ENCODE data around the gene CSF2RB. TPM values are rescaled to one million over a fixed set of nuclear protein-coding genes. Genes with fewer than 3 reads are reported as not detected.
A peak's percentile ranks its signal among the peaks of the same experiment; 100 is the strongest.

CSF2RB gene
- total RNA-seq, 1 donor from 2014 or later = not detected

DNA sequence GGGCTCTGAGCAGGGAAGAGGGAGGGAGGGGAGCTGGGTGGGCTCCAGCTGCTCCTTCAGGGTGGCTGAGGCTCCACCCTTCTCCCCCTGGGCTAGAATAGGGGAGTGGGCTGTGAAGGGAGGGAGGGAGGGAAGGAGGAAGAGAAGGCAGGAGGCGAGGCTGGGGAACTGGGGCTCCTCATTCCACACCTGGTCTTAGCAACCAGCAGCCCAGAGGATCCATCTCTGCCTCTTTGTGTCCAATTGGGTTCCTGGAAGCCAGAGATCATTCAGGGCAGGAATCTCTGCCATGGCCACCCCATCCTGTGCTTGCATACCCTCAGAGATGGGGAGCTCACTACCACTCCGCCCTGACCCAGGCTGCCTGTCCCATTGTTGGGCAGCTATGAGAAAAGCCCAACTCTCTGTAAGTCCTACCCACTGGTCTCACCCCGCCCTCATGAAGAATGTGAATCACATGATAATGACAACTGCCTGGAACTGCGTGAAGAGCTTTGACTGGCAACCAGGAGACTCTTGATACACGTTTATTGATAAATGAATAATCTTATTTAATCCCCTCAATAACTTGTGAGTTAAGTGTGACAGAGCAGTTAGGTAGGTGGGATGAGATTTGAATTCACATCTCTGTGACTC lies 44.8 kb upstream of the CSF2RB start:
- no peak for FAIRE-seq
- H3K4me3 ChIP-seq (ENCODE audit: low read depth, low read length) = no peak overlapping the region

DNA sequence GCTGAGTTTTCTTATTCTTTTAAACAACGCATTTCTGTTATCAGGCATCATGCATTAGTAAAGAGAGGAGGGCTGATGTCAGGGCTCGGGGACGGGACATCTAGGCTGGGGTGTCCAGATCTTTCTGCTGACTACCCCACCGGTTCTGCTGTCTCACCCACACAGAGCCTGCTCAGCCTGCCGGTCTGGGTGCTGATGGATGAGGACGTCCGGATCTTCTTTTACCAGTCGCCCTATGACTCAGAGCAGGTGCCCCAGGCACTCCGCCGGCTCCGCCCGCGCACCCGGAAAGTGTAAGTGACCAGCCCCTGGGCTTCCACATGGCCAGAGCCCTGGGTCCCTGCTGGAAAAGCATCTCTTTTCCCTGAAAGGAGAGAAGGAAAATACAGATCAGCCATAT lies 43.2 kb upstream of the CSF2RB start:
- Histone ChIP-seq H3K4me3 (ENCODE audit: low read depth, low read length) (no peak overlapping the region), H3K36me3 (ENCODE audit: control insufficient read depth, insufficient read depth, low read length) (no peaks in the 10 kb centered on the region), H3K27me3 (ENCODE audit: control insufficient read depth, insufficient read depth, low read length) (no peaks in the 10 kb centered on the region)
- TF ChIP-seq, protein P1, sequence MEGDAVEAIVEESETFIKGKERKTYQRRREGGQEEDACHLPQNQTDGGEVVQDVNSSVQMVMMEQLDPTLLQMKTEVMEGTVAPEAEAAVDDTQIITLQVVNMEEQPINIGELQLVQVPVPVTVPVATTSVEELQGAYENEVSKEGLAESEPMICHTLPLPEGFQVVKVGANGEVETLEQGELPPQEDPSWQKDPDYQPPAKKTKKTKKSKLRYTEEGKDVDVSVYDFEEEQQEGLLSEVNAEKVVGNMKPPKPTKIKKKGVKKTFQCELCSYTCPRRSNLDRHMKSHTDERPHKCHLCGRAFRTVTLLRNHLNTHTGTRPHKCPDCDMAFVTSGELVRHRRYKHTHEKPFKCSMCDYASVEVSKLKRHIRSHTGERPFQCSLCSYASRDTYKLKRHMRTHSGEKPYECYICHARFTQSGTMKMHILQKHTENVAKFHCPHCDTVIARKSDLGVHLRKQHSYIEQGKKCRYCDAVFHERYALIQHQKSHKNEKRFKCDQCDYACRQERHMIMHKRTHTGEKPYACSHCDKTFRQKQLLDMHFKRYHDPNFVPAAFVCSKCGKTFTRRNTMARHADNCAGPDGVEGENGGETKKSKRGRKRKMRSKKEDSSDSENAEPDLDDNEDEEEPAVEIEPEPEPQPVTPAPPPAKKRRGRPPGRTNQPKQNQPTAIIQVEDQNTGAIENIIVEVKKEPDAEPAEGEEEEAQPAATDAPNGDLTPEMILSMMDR (IDR thresholded peaks at IDR 0.05; ENCODE audit: insufficient read depth, low read length, severe bottlenecking) = no peak
- FAIRE-seq (peak; percentile 80), DNase-seq (ENCODE audit: low read depth) (peak; percentile 70)

More for the DNA sequence above, 44.8 kb upstream of the CSF2RB start:
- Histone ChIP-seq H3K27me3 (ENCODE audit: control insufficient read depth, insufficient read depth, low read length) (no peaks in the 10 kb centered on the region), H3K36me3 (ENCODE audit: control insufficient read depth, insufficient read depth, low read length) (no peaks in the 10 kb centered on the region)
- TF ChIP-seq, protein P1 (IDR thresholded peaks at IDR 0.05; ENCODE audit: insufficient read depth, low read length, severe bottlenecking) = no peak
- no peak for DNase-seq (ENCODE audit: low read depth)

DNA sequence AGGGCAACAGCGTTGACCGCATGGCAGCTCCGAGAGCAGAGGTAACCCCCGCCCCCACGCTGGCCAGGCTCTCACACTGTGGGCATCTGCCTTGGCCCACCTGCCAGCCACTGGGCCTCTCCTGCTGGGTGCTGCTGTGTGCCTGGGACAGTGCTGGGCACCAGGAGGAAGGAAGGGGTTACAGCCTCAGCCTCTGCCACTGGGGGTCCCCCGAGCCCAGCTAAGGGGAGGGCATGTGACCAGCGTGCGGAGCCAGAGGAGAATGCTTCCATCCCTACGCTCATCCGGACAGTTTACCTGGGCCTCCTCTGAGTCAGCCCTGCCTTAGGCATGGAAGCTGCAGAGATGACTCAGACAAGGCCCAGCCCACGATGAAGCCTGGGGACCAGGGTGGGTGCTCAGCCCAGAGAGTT lies 41.8 kb upstream of the CSF2RB start:
- FAIRE-seq = peak; percentile 90
- Histone ChIP-seq H3K27me3 (ENCODE audit: control insufficient read depth, insufficient read depth, low read length) (no peaks in the 10 kb centered on the region), H3K36me3 (ENCODE audit: control insufficient read depth, insufficient read depth, low read length) (no peaks in the 10 kb centered on the region), H3K4me3 (ENCODE audit: low read depth, low read length) (no peak overlapping the region)
- TF ChIP-seq, protein P1 (IDR thresholded peaks at IDR 0.05; ENCODE audit: insufficient read depth, low read length, severe bottlenecking) = no peak
- peak; percentile 74 for DNase-seq (ENCODE audit: low read depth)

DNA sequence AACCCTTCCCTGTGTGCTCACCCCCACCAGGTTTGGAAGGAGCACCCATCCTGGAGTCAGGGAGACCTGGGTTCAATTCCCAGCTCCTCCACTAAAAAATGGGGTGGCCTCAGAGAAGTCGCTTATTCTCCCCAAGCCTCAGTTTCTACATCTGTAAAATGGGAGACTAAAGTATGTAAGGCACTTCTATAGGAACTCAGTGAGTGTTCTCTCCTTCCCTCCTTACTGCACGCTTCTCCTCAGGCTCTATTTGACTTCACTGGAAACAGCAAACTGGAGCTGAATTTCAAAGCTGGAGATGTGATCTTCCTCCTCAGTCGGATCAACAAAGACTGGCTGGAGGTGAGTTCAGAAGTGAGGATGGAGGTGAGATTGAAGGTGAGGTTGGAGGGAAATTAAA lies 41.3 kb upstream of the CSF2RB start:
- TF ChIP-seq, protein P1 (IDR thresholded peaks at IDR 0.05; ENCODE audit: insufficient read depth, low read length, severe bottlenecking) = no peak
- DNase-seq (ENCODE audit: low read depth) (no peak), FAIRE-seq (no peak)
- Histone ChIP-seq H3K4me3 (ENCODE audit: low read depth, low read length) (no peak overlapping the region), H3K36me3 (ENCODE audit: control insufficient read depth, insufficient read depth, low read length) (no peaks in the 10 kb centered on the region), H3K27me3 (ENCODE audit: control insufficient read depth, insufficient read depth, low read length) (no peaks in the 10 kb centered on the region)

DNA sequence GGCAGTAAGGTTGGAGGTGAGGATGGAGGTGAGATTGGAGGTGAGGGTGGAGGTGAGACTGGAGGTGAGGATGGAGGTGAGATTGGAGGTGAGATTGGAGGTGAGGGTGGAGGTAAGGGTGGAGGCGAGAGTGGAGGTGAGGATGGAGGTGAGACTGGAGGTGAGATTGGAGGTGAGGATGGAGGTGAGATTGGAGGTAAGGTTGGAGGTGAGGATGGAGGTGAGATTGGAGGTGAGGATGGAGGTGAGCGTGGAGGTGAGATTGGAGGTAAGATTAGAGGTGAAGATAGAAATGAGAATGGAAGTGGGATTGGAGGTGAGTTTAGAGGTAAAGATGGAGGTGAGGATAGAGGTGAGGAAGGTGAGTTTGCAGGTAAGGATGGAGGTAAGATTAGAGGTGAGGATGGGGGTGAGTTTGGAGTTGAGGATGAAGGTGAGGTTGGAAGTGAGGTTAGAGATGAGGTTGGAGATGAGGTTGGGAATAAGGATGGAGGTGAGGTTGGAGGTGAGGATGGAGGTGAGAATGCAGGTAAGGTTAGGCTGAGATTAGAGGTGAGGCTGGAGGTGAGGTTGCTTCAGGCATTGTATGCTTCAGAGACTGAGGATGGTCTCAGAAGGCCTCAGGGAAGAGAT lies 40.4 kb upstream of the CSF2RB start:
- H3K36me3 ChIP-seq (ENCODE audit: control insufficient read depth, insufficient read depth, low read length) = no peaks in the 10 kb centered on the region
- FAIRE-seq (no peak), DNase-seq (ENCODE audit: low read depth) (no peak)
- no peak overlapping the region for H3K4me3 ChIP-seq (ENCODE audit: low read depth, low read length)
- no peaks in the 10 kb centered on the region for H3K27me3 ChIP-seq (ENCODE audit: control insufficient read depth, insufficient read depth, low read length)
- TF ChIP-seq, protein P1 (IDR thresholded peaks at IDR 0.05; ENCODE audit: insufficient read depth, low read length, severe bottlenecking) = no peak
